HEK293 (cell line): ENCODE data around the gene UGT1A7.

Experiments used
- CTCF ChIA-PET: fragments of 350-600 bp; formaldehyde crosslinking; extraction: SDS; loops from one replicate; lab custom pipeline; 2021; ENCODE audit warnings: antibody characterized with exemption; lab: Yijun Ruan, JAX
- POLR2A ChIA-PET: fragments of 300-600 bp; formaldehyde crosslinking; extraction: SDS; loops from one replicate; lab custom pipeline; 2020; ENCODE audit warnings: antibody characterized with exemption, inconsistent platforms; lab: Yijun Ruan, JAX
- H3K27ac ChIP-seq: fragments of 200-500 bp; sonication (Bioruptor generic); 2 replicates; pipeline ENCODE4 v1.5.1; 2014; ENCODE audit warnings: low read depth, low read length, control low read depth, inconsistent platforms; ENCODE audit errors: extremely low read depth
- H3K36me3 ChIP-seq, 2 experiments: fragments of 200-500 bp in 1 of 2; sonication (Bioruptor generic) in 1 of 2; 1 replicate in 1 of 2; 2 replicates in 1 of 2; pipeline ENCODE4 v1.5.1; 2014 to 2017; ENCODE audit warnings: inconsistent platforms in 2 of 2, low read length in 2 of 2; ENCODE audit not compliant: control insufficient read depth in 2 of 2, insufficient read depth in 1 of 2
- H3K4me1 ChIP-seq: fragments of 200-500 bp; sonication (Bioruptor generic); 2 replicates; pipeline ENCODE4 v1.5.1; 2014; ENCODE audit warnings: mild to moderate bottlenecking, low read length, inconsistent platforms; ENCODE audit not compliant: control insufficient read depth, insufficient read depth
- H3K4me3 ChIP-seq: 2 replicates; pipeline ENCODE4 v1.5.1; 2011; ENCODE audit warnings: low read depth, mild to moderate bottlenecking, control low read depth, low read length, moderate library complexity
- H3K9me3 ChIP-seq: fragments of 200-500 bp; sonication (Bioruptor generic); 2 replicates; pipeline ENCODE4 v1.5.1; 2014; ENCODE audit warnings: low read depth, low read length, inconsistent platforms; ENCODE audit not compliant: control insufficient read depth, insufficient read depth
- GLIS1 ChIP-seq: fragments of 450-650 bp; formaldehyde crosslinking; IDR thresholded peaks from 2 replicates; pipeline ENCODE4 v1.5.1; 2016; ENCODE audit warnings: missing biosample characterization, missing genetic modification characterization
- SP7 ChIP-seq: fragments of 450-650 bp; formaldehyde crosslinking; IDR thresholded peaks from 2 replicates; pipeline ENCODE4 v1.5.1; 2016; ENCODE audit warnings: missing biosample characterization, missing genetic modification characterization
- ZBTB8A ChIP-seq: fragments of 450-650 bp; formaldehyde crosslinking; IDR thresholded peaks from 2 replicates; pipeline ENCODE4 v1.5.1; 2016; ENCODE audit warnings: missing biosample characterization, missing genetic modification characterization
- ZEB2 ChIP-seq: fragments of 450-650 bp; formaldehyde crosslinking; IDR thresholded peaks from 2 replicates; pipeline ENCODE4 v1.5.1; 2016; ENCODE audit warnings: missing biosample characterization, missing genetic modification characterization
- ZNF302 ChIP-seq: fragments of 450-650 bp; formaldehyde crosslinking; IDR thresholded peaks from 2 replicates; pipeline ENCODE4 v1.5.1; 2016; ENCODE audit warnings: missing biosample characterization, missing genetic modification characterization, low read depth
- ZNF433 ChIP-seq: fragments of 450-650 bp; formaldehyde crosslinking; IDR thresholded peaks from 2 replicates; pipeline ENCODE4 v1.5.1; 2016; ENCODE audit warnings: missing biosample characterization, missing genetic modification characterization, low read depth
- ZNF473 ChIP-seq: fragments of 450-650 bp; formaldehyde crosslinking; IDR thresholded peaks from 2 replicates; pipeline ENCODE4 v1.5.1; 2017; ENCODE audit warnings: missing biosample characterization, missing genetic modification characterization
- ZNF48 ChIP-seq: fragments of 450-650 bp; formaldehyde crosslinking; IDR thresholded peaks from 2 replicates; pipeline ENCODE4 v1.5.1; 2016; ENCODE audit warnings: missing biosample characterization, missing genetic modification characterization
- ZNF623 ChIP-seq: fragments of 450-650 bp; formaldehyde crosslinking; IDR thresholded peaks from 2 replicates; pipeline ENCODE4 v1.5.1; 2016; ENCODE audit warnings: missing biosample characterization, missing genetic modification characterization
- ZNF654 ChIP-seq: fragments of 450-650 bp; formaldehyde crosslinking; IDR thresholded peaks from 2 replicates; pipeline ENCODE4 v1.5.1; 2016; ENCODE audit warnings: low read depth, missing biosample characterization, missing genetic modification characterization
- ZNF843 ChIP-seq: fragments of 450-650 bp; formaldehyde crosslinking; IDR thresholded peaks from 2 replicates; pipeline ENCODE4 v1.5.1; 2016; ENCODE audit warnings: missing biosample characterization, missing genetic modification characterization
- ZSCAN16 ChIP-seq: fragments of 450-650 bp; formaldehyde crosslinking; IDR thresholded peaks from 2 replicates; pipeline ENCODE4 v1.5.1; 2016; ENCODE audit warnings: missing biosample characterization, missing genetic modification characterization
- ZXDB ChIP-seq: fragments of 450-650 bp; formaldehyde crosslinking; IDR thresholded peaks from 2 replicates; pipeline ENCODE4 v1.5.1; 2016; ENCODE audit warnings: missing biosample characterization, missing genetic modification characterization
- TF ChIP-seq, protein P1 (sequence below): fragments of 450-650 bp; formaldehyde crosslinking; IDR thresholded peaks from 2 replicates; pipeline ENCODE4 v1.5.1; 2016; ENCODE audit warnings: missing biosample characterization, missing genetic modification characterization
- TF ChIP-seq, protein P2 (sequence below): fragments of 450-650 bp; formaldehyde crosslinking; IDR thresholded peaks from 2 replicates; pipeline ENCODE4 v1.5.1; 2016; ENCODE audit warnings: missing biosample characterization, missing genetic modification characterization
- TF ChIP-seq, protein P3 (sequence below): fragments of 450-650 bp; formaldehyde crosslinking; IDR thresholded peaks from 2 replicates; pipeline ENCODE4 v1.5.1; 2017; ENCODE audit warnings: missing biosample characterization, missing genetic modification characterization
- TF ChIP-seq, protein P4 (sequence below): fragments of 450-650 bp; formaldehyde crosslinking; IDR thresholded peaks from 2 replicates; pipeline ENCODE4 v1.5.1; 2017; ENCODE audit warnings: missing biosample characterization, missing genetic modification characterization
- TF ChIP-seq, protein P5 (sequence below): fragments of 450-650 bp; formaldehyde crosslinking; IDR thresholded peaks from 2 replicates; pipeline ENCODE4 v1.5.1; 2017; ENCODE audit warnings: missing biosample characterization, missing genetic modification characterization
- TF ChIP-seq, protein P6 (sequence below): fragments of 450-650 bp; formaldehyde crosslinking; IDR thresholded peaks from 2 replicates; pipeline ENCODE4 v1.5.1; 2016; ENCODE audit warnings: missing biosample characterization, missing genetic modification characterization

UGT1A7 gene

DNA sequence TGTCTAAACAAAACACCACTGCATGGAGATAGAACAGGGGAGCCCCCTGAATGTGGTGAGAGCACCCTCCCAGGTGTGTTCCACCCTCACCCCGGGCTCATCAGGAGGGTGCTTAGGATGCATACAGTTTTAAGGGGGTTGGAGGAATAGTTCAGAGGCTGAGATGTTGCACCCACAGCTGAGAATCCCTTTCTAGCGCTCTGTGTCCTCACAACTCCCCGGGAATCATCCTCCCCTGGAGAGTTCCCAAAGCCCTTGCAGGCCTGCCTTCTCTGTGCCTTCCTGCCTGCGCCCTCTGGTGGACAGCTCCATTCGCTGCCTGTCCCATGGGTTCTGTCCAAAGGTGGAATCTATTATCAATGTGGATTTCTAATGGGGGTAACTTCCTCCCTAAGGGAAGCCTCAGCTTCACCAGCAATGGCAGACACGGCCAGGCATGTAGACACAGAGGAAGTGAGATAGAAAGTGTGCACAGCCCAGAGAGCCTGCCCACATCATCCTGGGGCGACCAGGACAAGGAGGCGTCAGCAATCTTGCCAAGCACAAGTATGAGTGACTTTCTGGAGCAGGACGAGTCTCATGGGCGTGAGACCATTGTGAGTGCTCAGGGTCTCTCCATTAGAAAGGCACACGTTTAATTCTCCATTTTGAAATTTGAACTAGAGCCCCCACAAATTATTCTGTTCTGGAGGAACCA lies 29.8 kb downstream of the UGT1A7 start:
- TF ChIP-seq, protein P1, sequence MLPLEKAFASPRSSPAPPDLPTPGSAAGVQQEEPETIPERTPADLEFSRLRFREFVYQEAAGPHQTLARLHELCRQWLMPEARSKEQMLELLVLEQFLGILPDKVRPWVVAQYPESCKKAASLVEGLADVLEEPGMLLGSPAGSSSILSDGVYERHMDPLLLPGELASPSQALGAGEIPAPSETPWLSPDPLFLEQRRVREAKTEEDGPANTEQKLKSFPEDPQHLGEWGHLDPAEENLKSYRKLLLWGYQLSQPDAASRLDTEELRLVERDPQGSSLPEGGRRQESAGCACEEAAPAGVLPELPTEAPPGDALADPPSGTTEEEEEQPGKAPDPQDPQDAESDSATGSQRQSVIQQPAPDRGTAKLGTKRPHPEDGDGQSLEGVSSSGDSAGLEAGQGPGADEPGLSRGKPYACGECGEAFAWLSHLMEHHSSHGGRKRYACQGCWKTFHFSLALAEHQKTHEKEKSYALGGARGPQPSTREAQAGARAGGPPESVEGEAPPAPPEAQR (tag by site-specific recombination) = no peak
- TF ChIP-seq ZNF623 (tag by site-specific recombination) (no peak), ZNF473 (tag by site-specific recombination) (no peak), ZNF302 (tag by site-specific recombination) (no peak), ZSCAN16 (no peak), ZEB2 (tag by site-specific recombination) (no peak), GLIS1 (peak; percentile 65), ZNF843 (no peak), ZNF654 (tag by site-specific recombination) (peak; percentile 53), ZXDB (tag by site-specific recombination) (no peak), ZNF433 (no peak), ZBTB8A (tag by site-specific recombination) (no peak), ZNF48 (tag by site-specific recombination) (no peak), SP7 (no peak)
- TF ChIP-seq, protein P2, sequence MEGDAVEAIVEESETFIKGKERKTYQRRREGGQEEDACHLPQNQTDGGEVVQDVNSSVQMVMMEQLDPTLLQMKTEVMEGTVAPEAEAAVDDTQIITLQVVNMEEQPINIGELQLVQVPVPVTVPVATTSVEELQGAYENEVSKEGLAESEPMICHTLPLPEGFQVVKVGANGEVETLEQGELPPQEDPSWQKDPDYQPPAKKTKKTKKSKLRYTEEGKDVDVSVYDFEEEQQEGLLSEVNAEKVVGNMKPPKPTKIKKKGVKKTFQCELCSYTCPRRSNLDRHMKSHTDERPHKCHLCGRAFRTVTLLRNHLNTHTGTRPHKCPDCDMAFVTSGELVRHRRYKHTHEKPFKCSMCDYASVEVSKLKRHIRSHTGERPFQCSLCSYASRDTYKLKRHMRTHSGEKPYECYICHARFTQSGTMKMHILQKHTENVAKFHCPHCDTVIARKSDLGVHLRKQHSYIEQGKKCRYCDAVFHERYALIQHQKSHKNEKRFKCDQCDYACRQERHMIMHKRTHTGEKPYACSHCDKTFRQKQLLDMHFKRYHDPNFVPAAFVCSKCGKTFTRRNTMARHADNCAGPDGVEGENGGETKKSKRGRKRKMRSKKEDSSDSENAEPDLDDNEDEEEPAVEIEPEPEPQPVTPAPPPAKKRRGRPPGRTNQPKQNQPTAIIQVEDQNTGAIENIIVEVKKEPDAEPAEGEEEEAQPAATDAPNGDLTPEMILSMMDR (tag by site-specific recombination) = peak; percentile 65
- TF ChIP-seq, protein P3, sequence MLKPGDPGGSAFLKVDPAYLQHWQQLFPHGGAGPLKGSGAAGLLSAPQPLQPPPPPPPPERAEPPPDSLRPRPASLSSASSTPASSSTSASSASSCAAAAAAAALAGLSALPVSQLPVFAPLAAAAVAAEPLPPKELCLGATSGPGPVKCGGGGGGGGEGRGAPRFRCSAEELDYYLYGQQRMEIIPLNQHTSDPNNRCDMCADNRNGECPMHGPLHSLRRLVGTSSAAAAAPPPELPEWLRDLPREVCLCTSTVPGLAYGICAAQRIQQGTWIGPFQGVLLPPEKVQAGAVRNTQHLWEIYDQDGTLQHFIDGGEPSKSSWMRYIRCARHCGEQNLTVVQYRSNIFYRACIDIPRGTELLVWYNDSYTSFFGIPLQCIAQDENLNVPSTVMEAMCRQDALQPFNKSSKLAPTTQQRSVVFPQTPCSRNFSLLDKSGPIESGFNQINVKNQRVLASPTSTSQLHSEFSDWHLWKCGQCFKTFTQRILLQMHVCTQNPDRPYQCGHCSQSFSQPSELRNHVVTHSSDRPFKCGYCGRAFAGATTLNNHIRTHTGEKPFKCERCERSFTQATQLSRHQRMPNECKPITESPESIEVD (tag by site-specific recombination) = no peak
- TF ChIP-seq, protein P4, sequence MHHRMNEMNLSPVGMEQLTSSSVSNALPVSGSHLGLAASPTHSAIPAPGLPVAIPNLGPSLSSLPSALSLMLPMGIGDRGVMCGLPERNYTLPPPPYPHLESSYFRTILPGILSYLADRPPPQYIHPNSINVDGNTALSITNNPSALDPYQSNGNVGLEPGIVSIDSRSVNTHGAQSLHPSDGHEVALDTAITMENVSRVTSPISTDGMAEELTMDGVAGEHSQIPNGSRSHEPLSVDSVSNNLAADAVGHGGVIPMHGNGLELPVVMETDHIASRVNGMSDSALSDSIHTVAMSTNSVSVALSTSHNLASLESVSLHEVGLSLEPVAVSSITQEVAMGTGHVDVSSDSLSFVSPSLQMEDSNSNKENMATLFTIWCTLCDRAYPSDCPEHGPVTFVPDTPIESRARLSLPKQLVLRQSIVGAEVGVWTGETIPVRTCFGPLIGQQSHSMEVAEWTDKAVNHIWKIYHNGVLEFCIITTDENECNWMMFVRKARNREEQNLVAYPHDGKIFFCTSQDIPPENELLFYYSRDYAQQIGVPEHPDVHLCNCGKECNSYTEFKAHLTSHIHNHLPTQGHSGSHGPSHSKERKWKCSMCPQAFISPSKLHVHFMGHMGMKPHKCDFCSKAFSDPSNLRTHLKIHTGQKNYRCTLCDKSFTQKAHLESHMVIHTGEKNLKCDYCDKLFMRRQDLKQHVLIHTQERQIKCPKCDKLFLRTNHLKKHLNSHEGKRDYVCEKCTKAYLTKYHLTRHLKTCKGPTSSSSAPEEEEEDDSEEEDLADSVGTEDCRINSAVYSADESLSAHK (tag by site-specific recombination) = no peak
- TF ChIP-seq, protein P5, sequence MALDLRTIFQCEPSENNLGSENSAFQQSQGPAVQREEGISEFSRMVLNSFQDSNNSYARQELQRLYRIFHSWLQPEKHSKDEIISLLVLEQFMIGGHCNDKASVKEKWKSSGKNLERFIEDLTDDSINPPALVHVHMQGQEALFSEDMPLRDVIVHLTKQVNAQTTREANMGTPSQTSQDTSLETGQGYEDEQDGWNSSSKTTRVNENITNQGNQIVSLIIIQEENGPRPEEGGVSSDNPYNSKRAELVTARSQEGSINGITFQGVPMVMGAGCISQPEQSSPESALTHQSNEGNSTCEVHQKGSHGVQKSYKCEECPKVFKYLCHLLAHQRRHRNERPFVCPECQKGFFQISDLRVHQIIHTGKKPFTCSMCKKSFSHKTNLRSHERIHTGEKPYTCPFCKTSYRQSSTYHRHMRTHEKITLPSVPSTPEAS = no peak
- TF ChIP-seq, protein P6, sequence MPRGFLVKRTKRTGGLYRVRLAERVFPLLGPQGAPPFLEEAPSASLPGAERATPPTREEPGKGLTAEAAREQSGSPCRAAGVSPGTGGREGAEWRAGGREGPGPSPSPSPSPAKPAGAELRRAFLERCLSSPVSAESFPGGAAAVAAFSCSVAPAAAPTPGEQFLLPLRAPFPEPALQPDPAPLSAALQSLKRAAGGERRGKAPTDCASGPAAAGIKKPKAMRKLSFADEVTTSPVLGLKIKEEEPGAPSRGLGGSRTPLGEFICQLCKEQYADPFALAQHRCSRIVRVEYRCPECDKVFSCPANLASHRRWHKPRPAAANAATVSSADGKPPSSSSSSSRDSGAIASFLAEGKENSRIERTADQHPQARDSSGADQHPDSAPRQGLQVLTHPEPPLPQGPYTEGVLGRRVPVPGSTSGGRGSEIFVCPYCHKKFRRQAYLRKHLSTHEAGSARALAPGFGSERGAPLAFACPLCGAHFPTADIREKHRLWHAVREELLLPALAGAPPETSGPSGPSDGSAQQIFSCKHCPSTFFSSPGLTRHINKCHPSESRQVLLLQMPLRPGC (tag by site-specific recombination) = no peak
- TF ChIP-seq, all 188 proteins: peak for 3
- no peak overlapping the region for H3K27ac ChIP-seq
- H3K4me1 ChIP-seq = no peaks in the 10 kb centered on the region
- no peaks in the 10 kb centered on the region for H3K9me3 ChIP-seq
- no peaks in the 10 kb centered on the region for H3K36me3 ChIP-seq
- H3K4me3 ChIP-seq = no peak overlapping the region
- ChIA-PET CTCF (interaction anchor here (0.6 to 2.8 kb wide), 27 partner anchors 10 to 394 kb away, joined by 3 to 11 read pairs (median 4); no protein-coding TSS in a partner anchor), POLR2A (no interaction called here)
